Panc1 (cell line): Measurements from ENCODE around the gene PAFAH1B1. TPM values are rescaled to one million over a fixed set of nuclear protein-coding genes. Genes with fewer than 3 reads are reported as not detected.
"Not testable (repeated sequence)": the region's sequence is repeated elsewhere in the genome, so short reads cannot be mapped to it uniquely, and the experiment has no call there.

Experiments used
- ATAC-seq: fragments of 200-7000 bp; cut with Tn5 transposase; 2 replicates; pipeline ENCODE4 v1.9.1; 2020; ENCODE audit warnings: mild to moderate bottlenecking, moderate library complexity
- BruUV-seq: library from RNA; stranded (reverse); fragments of 400-500 nt; replicated peaks from 2 replicates; lab custom pipeline; 2021; lab: Mats Ljungman, UMichigan
- CTCF ChIA-PET: fragments of 300-600 bp; sonication (Branson Sonifier 250); formaldehyde crosslinking; loops from one replicate; lab custom pipeline; 2022; ENCODE audit warnings: antibody characterized with exemption; lab: Charles Lee
- POLR2A ChIA-PET: fragments of 300-600 bp; sonication (Branson Sonifier 250); formaldehyde crosslinking; loops from one replicate; lab custom pipeline; 2022; ENCODE audit warnings: antibody characterized with exemption; lab: Charles Lee
- DNase-seq: peaks from one replicate; pipeline ENCODE4 v3.0.0-alpha.2; 2010; ENCODE audit warnings: low read depth, low spot score
- H3K27ac ChIP-seq: 2 replicates; pipeline ENCODE4 v1.5.1; 2011; ENCODE audit warnings: mild to moderate bottlenecking, low read length, inconsistent platforms
- H3K27me3 ChIP-seq: fragments of 200-500 bp; sonication (Bioruptor generic); 2 replicates; pipeline ENCODE4 v1.6.0; 2014; ENCODE audit warnings: low read length, inconsistent platforms; ENCODE audit not compliant: control insufficient read depth, insufficient read depth
- H3K36me3 ChIP-seq: fragments of 200-500 bp; sonication (Bioruptor generic); 2 replicates; pipeline ENCODE4 v1.5.1; 2014; ENCODE audit warnings: inconsistent platforms, mild to moderate bottlenecking, low read length, moderate library complexity; ENCODE audit not compliant: control insufficient read depth, insufficient read depth
- H3K4me1 ChIP-seq: 2 replicates; pipeline ENCODE4 v1.5.1; 2011; ENCODE audit warnings: inconsistent platforms, mild to moderate bottlenecking, low read length, moderate library complexity; ENCODE audit not compliant: control insufficient read depth, insufficient read depth
- H3K4me3 ChIP-seq, 2 experiments: 2 replicates each; pipeline ENCODE4 v1.5.1; 2011 to 2012; ENCODE audit warnings: low read depth in 2 of 2, low read length in 2 of 2, mild to moderate bottlenecking in 2 of 2, inconsistent platforms in 1 of 2, moderate library complexity in 1 of 2
- H3K9me3 ChIP-seq: fragments of 200-500 bp; sonication (Bioruptor generic); 2 replicates; pipeline ENCODE4 v1.5.1; 2014; ENCODE audit warnings: low read depth, mild to moderate bottlenecking, inconsistent platforms, low read length, moderate library complexity; ENCODE audit not compliant: control insufficient read depth, insufficient read depth
- CTCF ChIP-seq: fragments of 450-650 bp; IDR thresholded peaks from 2 replicates; pipeline ENCODE4 v1.5.1; 2017; ENCODE audit warnings: mild to moderate bottlenecking
- POLR2AphosphoS5 ChIP-seq: IDR thresholded peaks from 2 replicates; pipeline ENCODE4 v1.6.1; 2012; ENCODE audit warnings: mild to moderate bottlenecking, low read depth, low read length, moderate library complexity
- REST ChIP-seq, 2 experiments: IDR thresholded peaks; 2 replicates each; pipeline ENCODE4 v1.6.1; 2011 to 2012; ENCODE audit warnings: low read depth in 2 of 2, control low read depth in 1 of 2, low read length in 1 of 2, mild to moderate bottlenecking in 1 of 2, moderate library complexity in 1 of 2; ENCODE audit not compliant: insufficient read depth in 1 of 2
- SIN3A ChIP-seq: IDR thresholded peaks from 2 replicates; pipeline ENCODE4 v1.6.1; 2012; ENCODE audit warnings: low read depth, mild to moderate bottlenecking, low read length, moderate library complexity, borderline replicate concordance; ENCODE audit not compliant: insufficient read depth
- TCF7L2 ChIP-seq: IDR thresholded peaks from 2 replicates; pipeline ENCODE4 v1.6.1; 2011; ENCODE audit warnings: mild to moderate bottlenecking, low read depth, low read length, inconsistent platforms
- in situ Hi-C: cut with HindIII; loops from 2 replicates; pipeline ENCODE4 v1.10.0; 2016; ENCODE audit warnings: low sequenced_read_pairs, low pct_unique_long_range_greater_than_20kb
- intact Hi-C: fragments of 100-400 bp; cut with micrococcal nuclease; formaldehyde crosslinking; loops from one replicate; pipeline ENCODE4 v1.10.0; 2022; ENCODE audit not compliant: unreplicated experiment
- total RNA-seq: library from RNA; stranded (reverse); gene quantifications from one replicate; pipeline ENCODE4 v1.2.1, GENCODE V29; 2021; ENCODE audit not compliant: unreplicated experiment

The PAFAH1B1 gene
- total RNA-seq, 1 experiment from 2014 or later = 120 TPM

- ChIA-PET CTCF (no interaction called here), POLR2A (no interaction called here)
- no TSS peak for BruUV-seq
- no peak overlapping the region for H3K27ac ChIP-seq
- in situ Hi-C loops = no loop called here
- ATAC-seq = no peak
- H3K36me3 ChIP-seq = no peaks in the 10 kb centered on the region; the same call in 1 of the 2 replicates
- H3K27me3 ChIP-seq = no peaks in the 10 kb centered on the region
- no peak overlapping the region for H3K4me3 ChIP-seq
- peaks cover 4% of the 10 kb centered on the region; the same call in 1 of the 2 replicates for H3K4me1 ChIP-seq
- intact Hi-C loops = no loop called here
- no peak for DNase-seq
- no peaks in the 10 kb centered on the region for H3K9me3 ChIP-seq
- no peak for TF ChIP-seq CTCF
- no peak for TF ChIP-seq POLR2AphosphoS5
- no peak for TF ChIP-seq SIN3A
- no peak for TF ChIP-seq REST (IDR thresholded peaks at IDR 0.05; ENCODE audit: insufficient read depth in 1 of 2, low read depth in 2 of 2, low read length in 1 of 2)
- no peak for TF ChIP-seq TCF7L2
Observed at GRCh38 chr17:2647957-2648356, 54.5 kb downstream of the PAFAH1B1 start.

GRCh38 chr17:2649191-2649590, 55.7 kb downstream of the PAFAH1B1 start:
- no peak for DNase-seq
- intact Hi-C loops (no loop called here), in situ Hi-C loops (no loop called here)
- no TSS peak for BruUV-seq
- Histone ChIP-seq H3K9me3 (no peaks in the 10 kb centered on the region), H3K27ac (no peak overlapping the region), H3K27me3 (no peaks in the 10 kb centered on the region), H3K36me3 (no peaks in the 10 kb centered on the region; the same call in 1 of the 2 replicates), H3K4me3 (no peak overlapping the region), H3K4me1 (peaks cover 4% of the 10 kb centered on the region; the same call in 1 of the 2 replicates)
- POLR2A ChIA-PET = no interaction called here
- TF ChIP-seq SIN3A (no peak), POLR2AphosphoS5 (no peak), TCF7L2 (no peak), REST (IDR thresholded peaks at IDR 0.05; ENCODE audit: insufficient read depth in 1 of 2, low read depth in 2 of 2, low read length in 1 of 2) (no peak), CTCF (no peak)
- CTCF ChIA-PET = no interaction called here
- no peak for ATAC-seq

- POLR2A ChIA-PET, in situ Hi-C loops, H3K27ac ChIP-seq, BruUV-seq, CTCF ChIA-PET, ATAC-seq, H3K36me3 ChIP-seq, H3K4me3 ChIP-seq, H3K9me3 ChIP-seq, DNase-seq, intact Hi-C loops, H3K27me3 ChIP-seq, H3K4me1 ChIP-seq: not testable (repeated sequence)
Observed at GRCh38 chr17:2652911-2653310, 59.5 kb downstream of the PAFAH1B1 start.
